SK-N-SH treated with all-trans-retinoic acid at 6 μM for 48 hours (cell line): ENCODE results near the gene MIA2.

Experiments used
- CREB5 ChIP-seq: fragments of 250-450 bp; sonication (Bioruptor Pico); IDR thresholded peaks from 2 replicates; pipeline ENCODE4 v1.5.1; 2020; ENCODE audit warnings: low read depth, mild to moderate bottlenecking, moderate library complexity
- CSDC2 ChIP-seq: fragments of 250-450 bp; sonication (Bioruptor Pico); IDR thresholded peaks from 2 replicates; pipeline ENCODE4 v1.5.0; 2020; ENCODE audit warnings: mild to moderate bottlenecking, moderate library complexity
- PATZ1 ChIP-seq: fragments of 250-450 bp; sonication (Bioruptor Pico); IDR thresholded peaks from 2 replicates; pipeline ENCODE4 v1.8.0; 2020; ENCODE audit warnings: mild to moderate bottlenecking, moderate library complexity, borderline replicate concordance
- PPARA ChIP-seq: fragments of 250-450 bp; sonication (Bioruptor Pico); IDR thresholded peaks from 2 replicates; pipeline ENCODE4 v1.5.0; 2020; ENCODE audit warnings: mild to moderate bottlenecking, borderline replicate concordance
- RARB ChIP-seq: fragments of 250-450 bp; sonication (Bioruptor Pico); IDR thresholded peaks from 2 replicates; pipeline ENCODE4 v1.8.0; 2021; ENCODE audit warnings: mild to moderate bottlenecking, moderate library complexity
- TOX ChIP-seq: fragments of 250-450 bp; sonication (Bioruptor Pico); IDR thresholded peaks from 2 replicates; pipeline ENCODE4 v1.8.0; 2021; ENCODE audit warnings: mild to moderate bottlenecking, moderate library complexity, borderline replicate concordance
- TSHZ2 ChIP-seq: fragments of 250-450 bp; sonication (Bioruptor Pico); IDR thresholded peaks from 2 replicates; pipeline ENCODE4 v1.5.0; 2020; ENCODE audit warnings: mild to moderate bottlenecking, moderate library complexity
- ZFP3 ChIP-seq: fragments of 250-450 bp; sonication (Bioruptor Pico); IDR thresholded peaks from 2 replicates; pipeline ENCODE4 v1.5.0; 2020; ENCODE audit warnings: mild to moderate bottlenecking, moderate library complexity
- ZNF565 ChIP-seq: fragments of 450-650 bp; formaldehyde crosslinking; conservative IDR thresholded peaks from 2 replicates; pipeline ENCODE4 v1.5.0; 2020; ENCODE audit warnings: low read depth, mild to moderate bottlenecking, moderate library complexity

- TF ChIP-seq RARB (no peak), TOX (CRISPR knock-in tag) (no peak), ZNF565 (no peak), PPARA (CRISPR knock-in tag) (no peak), PATZ1 (CRISPR knock-in tag) (no peak), CREB5 (CRISPR knock-in tag) (no peak), TSHZ2 (no peak), CSDC2 (no peak), ZFP3 (CRISPR knock-in tag) (no peak)
Observed at GRCh38 chr14:39267608-39268005, 33.9 kb downstream of the MIA2 start.
